Fibroblast of villous mesenchyme (primary cell): ENCODE results near the gene MRFAP1. TPM values are rescaled to one million over a fixed set of nuclear protein-coding genes. Genes with fewer than 3 reads are reported as not detected.
"Not testable (repeated sequence)": the region's sequence is repeated elsewhere in the genome, so short reads cannot be mapped to it uniquely, and the experiment has no call there.

ENCODE experiments used
- DNase-seq: peaks from one replicate; pipeline ENCODE4 v3.0.0-alpha.2; 2010; ENCODE audit warnings: low read depth
- H3K4me3 ChIP-seq: 2 replicates; pipeline ENCODE4 v1.5.1; 2011; ENCODE audit warnings: low read depth, mild to moderate bottlenecking, low read length
- total RNA-seq: library from RNA; depleted of rRNA; stranded (reverse); fragments of >200 nt; gene quantifications from 2 replicates; pipeline ENCODE4 v1.2.3, GENCODE V29; 2012
- TF ChIP-seq, protein P1 (sequence below): IDR thresholded peaks from 2 replicates; pipeline ENCODE4 v1.5.1; 2012; ENCODE audit warnings: low read depth, mild to moderate bottlenecking, low read length; ENCODE audit not compliant: insufficient read depth

MRFAP1 gene
- total RNA-seq, 1 donor = 127 TPM

DNA sequence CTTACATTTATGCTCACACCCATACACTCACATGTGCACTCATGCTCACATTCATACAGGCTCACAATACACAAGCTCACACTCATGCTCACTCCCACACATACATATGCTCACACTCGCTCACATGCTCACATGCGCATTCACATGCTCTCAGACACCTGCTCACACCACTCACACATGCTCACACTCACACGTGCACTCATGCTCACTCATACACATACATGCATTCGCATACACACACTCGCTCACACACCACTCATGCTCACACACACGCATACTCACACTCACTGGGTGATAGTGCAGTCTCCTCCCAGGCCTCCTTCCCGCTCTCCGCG, 24.8 kb downstream of the MRFAP1 start:
- no peak for DNase-seq
- no peak overlapping the region for H3K4me3 ChIP-seq
- TF ChIP-seq, protein P1, sequence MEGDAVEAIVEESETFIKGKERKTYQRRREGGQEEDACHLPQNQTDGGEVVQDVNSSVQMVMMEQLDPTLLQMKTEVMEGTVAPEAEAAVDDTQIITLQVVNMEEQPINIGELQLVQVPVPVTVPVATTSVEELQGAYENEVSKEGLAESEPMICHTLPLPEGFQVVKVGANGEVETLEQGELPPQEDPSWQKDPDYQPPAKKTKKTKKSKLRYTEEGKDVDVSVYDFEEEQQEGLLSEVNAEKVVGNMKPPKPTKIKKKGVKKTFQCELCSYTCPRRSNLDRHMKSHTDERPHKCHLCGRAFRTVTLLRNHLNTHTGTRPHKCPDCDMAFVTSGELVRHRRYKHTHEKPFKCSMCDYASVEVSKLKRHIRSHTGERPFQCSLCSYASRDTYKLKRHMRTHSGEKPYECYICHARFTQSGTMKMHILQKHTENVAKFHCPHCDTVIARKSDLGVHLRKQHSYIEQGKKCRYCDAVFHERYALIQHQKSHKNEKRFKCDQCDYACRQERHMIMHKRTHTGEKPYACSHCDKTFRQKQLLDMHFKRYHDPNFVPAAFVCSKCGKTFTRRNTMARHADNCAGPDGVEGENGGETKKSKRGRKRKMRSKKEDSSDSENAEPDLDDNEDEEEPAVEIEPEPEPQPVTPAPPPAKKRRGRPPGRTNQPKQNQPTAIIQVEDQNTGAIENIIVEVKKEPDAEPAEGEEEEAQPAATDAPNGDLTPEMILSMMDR = no peak

DNA sequence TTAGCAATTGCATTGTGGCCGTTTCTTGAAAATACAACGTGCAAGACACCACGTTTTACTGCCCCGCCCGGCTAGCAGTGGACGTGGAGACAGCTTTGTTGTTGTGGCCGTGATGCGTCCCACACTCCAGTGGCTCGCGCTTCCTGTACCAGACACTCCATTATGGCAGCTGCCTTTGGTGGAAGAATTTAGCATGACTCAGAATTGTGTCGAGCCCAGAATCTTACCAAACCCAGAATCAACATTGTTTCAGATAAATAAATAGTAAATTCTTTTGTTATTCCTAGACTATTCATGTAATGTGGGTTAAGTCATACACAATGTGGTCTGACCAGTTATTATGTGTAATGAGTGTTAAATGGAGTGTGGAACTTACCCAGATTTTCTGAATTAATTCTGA, 27.9 kb downstream of the MRFAP1 start:
- H3K4me3 ChIP-seq = no peak overlapping the region
- TF ChIP-seq, protein P1 = no peak
- no peak for DNase-seq

DNA sequence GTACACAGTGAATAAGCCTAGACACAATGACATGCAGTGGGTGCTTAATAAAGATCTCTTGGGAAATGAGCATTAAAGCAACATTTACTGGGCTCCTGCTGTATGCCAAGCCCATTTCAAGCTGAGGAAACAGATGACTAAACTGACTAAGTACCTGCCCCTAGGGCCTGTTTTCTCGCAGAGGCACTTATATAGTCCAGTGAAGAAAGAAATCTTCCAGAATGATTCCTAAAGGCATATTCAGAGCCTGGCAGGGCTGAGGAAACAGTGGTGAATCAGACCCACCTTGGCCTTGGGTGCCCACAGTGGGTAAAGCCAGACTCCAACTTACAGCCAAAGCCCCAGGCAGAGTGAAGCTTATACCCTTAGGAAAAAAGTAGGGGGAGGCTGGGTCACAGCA, 31.2 kb downstream of the MRFAP1 start:
- TF ChIP-seq, protein P1 = no peak
- DNase-seq = no peak

DNA sequence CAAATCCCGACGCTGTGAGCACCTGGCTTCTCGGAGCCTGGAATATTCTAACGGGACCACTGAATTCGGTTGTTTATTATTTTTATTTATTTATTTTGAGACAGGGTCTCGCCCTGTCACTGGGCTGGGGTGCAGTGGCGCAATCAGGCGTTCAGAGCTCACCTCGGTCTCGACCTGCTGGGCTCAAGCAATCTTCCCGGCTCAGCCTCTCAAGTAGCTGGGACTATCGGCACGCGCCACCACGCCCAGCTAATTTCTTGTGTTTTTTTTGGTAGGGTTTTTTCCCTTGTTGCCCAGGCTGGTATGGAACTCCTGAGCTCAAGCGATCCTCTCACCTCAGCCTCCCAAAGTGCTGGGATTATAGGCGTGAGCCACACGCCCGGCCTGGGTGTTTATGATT, 31.6 kb downstream of the MRFAP1 start:
- TF ChIP-seq, protein P1 = no peak

More for the DNA sequence above, 31.2 kb downstream of the MRFAP1 start:
- no peak overlapping the region for H3K4me3 ChIP-seq

DNA sequence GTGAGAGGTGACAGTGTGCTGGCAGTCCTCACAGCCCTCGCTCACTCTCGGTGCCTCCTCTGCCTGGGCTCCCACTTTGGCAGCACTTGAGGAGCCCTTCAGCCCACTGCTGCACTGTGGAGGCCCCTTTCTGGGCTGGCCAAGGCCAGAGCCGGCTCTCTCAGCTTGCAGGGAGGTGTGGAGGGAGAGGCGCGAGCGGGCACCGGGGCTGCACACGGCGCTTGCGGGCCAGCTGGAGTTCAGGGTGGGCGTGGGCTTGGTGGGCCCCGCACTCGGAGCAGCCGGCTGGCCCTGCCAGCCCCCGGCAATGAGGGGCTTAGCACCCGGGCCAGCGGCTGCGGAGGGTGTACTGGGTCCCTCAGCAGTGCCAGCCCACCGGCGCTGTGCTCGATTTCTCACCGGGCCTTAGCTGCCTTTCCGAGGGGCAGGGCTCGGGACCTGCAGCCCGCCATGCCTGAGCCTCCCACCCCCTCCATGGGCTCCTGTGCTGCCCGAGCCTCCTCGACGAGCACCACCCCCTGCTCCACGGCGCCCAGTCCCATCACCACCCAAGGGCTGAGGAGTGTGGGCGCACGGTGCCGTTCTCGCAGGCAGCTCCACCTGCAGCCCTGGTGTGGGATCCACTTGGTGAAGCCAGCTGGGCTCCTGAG, 32.2 kb downstream of the MRFAP1 start:
- H3K4me3 ChIP-seq, DNase-seq: not testable (repeated sequence)

More for the DNA sequence above, 31.6 kb downstream of the MRFAP1 start:
- no peak for DNase-seq
- H3K4me3 ChIP-seq = no peak overlapping the region

DNA sequence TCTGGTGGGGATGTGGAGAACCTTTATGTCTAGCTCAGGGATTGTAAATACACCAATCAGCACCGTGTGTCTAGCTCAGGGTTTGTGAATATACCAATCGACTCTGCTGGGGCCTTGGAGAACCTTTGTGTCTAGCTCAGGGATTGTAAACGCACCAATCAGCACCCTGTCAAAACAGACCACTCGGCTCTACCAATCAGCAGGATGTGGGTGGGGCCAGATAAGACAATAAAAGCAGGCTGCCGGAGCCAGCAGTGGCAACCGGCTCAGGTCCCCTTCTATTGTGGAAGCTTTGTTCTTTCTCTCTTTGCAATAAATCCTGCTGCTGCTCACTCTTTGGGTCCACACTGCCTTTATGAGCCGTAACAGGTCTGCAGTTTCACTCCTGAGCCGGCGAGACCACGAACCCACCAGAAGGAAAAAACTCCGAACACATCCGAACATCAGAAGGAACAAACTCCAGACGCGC, 32.7 kb downstream of the MRFAP1 start:
- H3K4me3 ChIP-seq = peak overlapping the region; percentile 69
- not testable (repeated sequence) for DNase-seq

DNA sequence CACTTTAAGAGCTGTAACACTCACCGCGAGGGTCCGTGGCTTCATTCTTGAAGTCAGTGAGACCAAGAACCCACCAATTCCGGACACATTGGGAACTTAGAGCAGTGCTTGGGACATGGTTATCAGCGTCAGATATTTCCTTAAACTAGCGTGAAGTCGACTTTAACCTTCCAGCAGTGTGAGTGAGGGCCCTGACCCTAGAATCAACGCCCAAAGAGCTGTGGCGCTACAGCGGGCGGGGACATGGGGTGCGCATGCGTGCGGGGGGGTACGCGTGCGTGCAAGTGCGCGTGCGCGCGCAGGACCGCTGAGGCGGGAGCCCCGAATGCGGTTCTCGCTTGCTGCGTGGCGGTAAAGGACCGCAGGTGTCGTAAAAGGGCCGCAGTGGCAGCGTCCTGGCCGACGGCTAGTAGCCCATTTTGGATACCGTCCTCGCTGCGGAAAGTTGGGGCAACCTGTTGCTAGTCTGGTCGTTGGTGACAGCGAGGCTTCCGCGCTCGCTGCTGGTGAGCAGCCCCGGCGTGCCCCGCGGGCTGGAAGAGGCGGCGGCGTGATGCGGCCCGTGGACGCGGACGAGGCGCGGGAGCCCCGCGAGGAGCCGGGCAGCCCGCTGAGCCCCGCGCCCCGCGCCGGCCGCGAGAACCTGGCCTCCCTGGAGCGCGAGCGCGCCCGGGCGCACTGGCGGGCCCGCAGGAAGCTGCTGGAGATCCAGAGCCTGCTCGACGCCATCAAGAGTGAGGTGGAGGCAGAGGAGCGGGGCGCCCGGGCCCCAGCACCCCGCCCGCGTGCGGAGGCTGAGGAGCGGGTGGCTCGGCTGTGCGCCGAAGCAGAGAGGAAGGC, 33.4 kb downstream of the MRFAP1 start:
- TF ChIP-seq, protein P1 = no peak
- peak; percentile 96 for DNase-seq
- peak overlapping the region; percentile 69 for H3K4me3 ChIP-seq
